ENCODE data around the gene ABCG1. TPM values are rescaled to one million over a fixed set of nuclear protein-coding genes. Genes with fewer than 3 reads are reported as not detected.

Gene ABCG1
- total RNA-seq, 2 experiments from 2014 or later = 22.2 to 24.6 TPM

Other genes starting within 250 kb of the ABCG1 start
- 10 to 100 TPM; 23.6 to 24.1 TPM for gene ZBTB21, start 208.8 kb upstream of the ABCG1 start, total RNA-seq
- not detected for gene UMODL1, start 147.8 kb upstream of the ABCG1 start, total RNA-seq
- gene TFF3, start 96.3 kb downstream of the ABCG1 start, total RNA-seq = not detected
- not detected for gene TFF2, start 131.9 kb downstream of the ABCG1 start, total RNA-seq
- not detected for gene TFF1, start 147.4 kb downstream of the ABCG1 start, total RNA-seq
- gene TMPRSS3, start 176.9 kb downstream of the ABCG1 start, total RNA-seq = 10 to 100 TPM; 47.6 to 49.8 TPM
- gene UBASH3A, start 184.8 kb downstream of the ABCG1 start, total RNA-seq = 10 to 100 TPM; 27.2 to 29.4 TPM